ENCODE data around the gene GNE. TPM values are rescaled to one million over a fixed set of nuclear protein-coding genes. Genes with fewer than 3 reads are reported as not detected.
"Not testable (repeated sequence)": the region's sequence is repeated elsewhere in the genome, so short reads cannot be mapped to it uniquely, and the experiment has no call there.

Gene GNE
- total and polyA plus RNA-seq, 4 donors: 5.1 to 18.4 (median 13.7) TPM

- Histone ChIP-seq H3K27ac (ENCODE audit: low read depth in 1 of 2, low read length in 1 of 2) (no peak overlapping the region), H3K27me3 (ENCODE audit: control insufficient read depth in 3 of 3, insufficient read depth in 3 of 3, low read length in 2 of 3) (no peaks in the 10 kb centered on the region), H3K4me1 (ENCODE audit: control insufficient read depth in 5 of 5, insufficient read depth in 5 of 5, low read length in 5 of 5) (peaks cover 0 to 6% (median 0%) of the 10 kb centered on the region in 5 donors), H3K9me3 (ENCODE audit: control insufficient read depth in 4 of 4, insufficient read depth in 3 of 4, low read length in 3 of 4) (no peaks in the 10 kb centered on the region), H3K36me3 (ENCODE audit: control insufficient read depth in 4 of 4, insufficient read depth in 4 of 4, low read length in 4 of 4) (peaks cover 2 to 9% (median 4%) of the 10 kb centered on the region in 4 donors), H3K9ac (ENCODE audit: insufficient read depth in 1 of 2, low read length in 2 of 2) (no peak overlapping the region), H3K4me3 (no peak overlapping the region)
- DNase-seq (no peak), ATAC-seq (ENCODE audit: insufficient read depth, low FRiP score) (no peak)
- 63 to 93% methylated on average over 1 of the region's 1 CpG for WGBS, 2 donors
- TF ChIP-seq CTCF (IDR thresholded peaks at IDR 0.05; ENCODE audit: control extremely low read depth, extremely low read depth): no peak
Measured at GRCh38 chr9:36251428-36251827, 6.8 kb downstream of the GNE start.

- Histone ChIP-seq H3K9me3 (ENCODE audit: control insufficient read depth in 4 of 4, insufficient read depth in 3 of 4, low read length in 3 of 4) (no peaks in the 10 kb centered on the region), H3K36me3 (ENCODE audit: control insufficient read depth in 4 of 4, insufficient read depth in 4 of 4, low read length in 4 of 4) (peaks cover 7 to 15% (median 8%) of the 10 kb centered on the region in 4 donors), H3K4me3 (no peak overlapping the region), H3K27ac (ENCODE audit: low read depth in 1 of 2, low read length in 1 of 2) (no peak overlapping the region), H3K4me1 (ENCODE audit: control insufficient read depth in 5 of 5, insufficient read depth in 5 of 5, low read length in 5 of 5) (peaks cover 0 to 6% (median 0%) of the 10 kb centered on the region in 5 donors), H3K27me3 (ENCODE audit: control insufficient read depth in 3 of 3, insufficient read depth in 3 of 3, low read length in 2 of 3) (no peaks in the 10 kb centered on the region), H3K9ac (ENCODE audit: insufficient read depth in 1 of 2, low read length in 2 of 2) (no peak overlapping the region)
- no peak for DNase-seq
- WGBS, 2 donors: 69 to 74% methylated on average over 1 of the region's 1 CpG
- no peak for TF ChIP-seq CTCF (IDR thresholded peaks at IDR 0.05; ENCODE audit: control extremely low read depth, extremely low read depth)
- ATAC-seq (ENCODE audit: insufficient read depth, low FRiP score): no peak
Measured at GRCh38 chr9:36250079-36250478, 8.2 kb downstream of the GNE start.

GRCh38 chr9:36249189-36249588, 9.1 kb downstream of the GNE start:
- Histone ChIP-seq H3K36me3 (ENCODE audit: control insufficient read depth in 4 of 4, insufficient read depth in 4 of 4, low read length in 4 of 4) (peaks cover 4 to 15% (median 8%) of the 10 kb centered on the region in 4 donors), H3K27ac (ENCODE audit: low read depth in 1 of 2, low read length in 1 of 2) (no peak overlapping the region), H3K4me3 (no peak overlapping the region), H3K4me1 (ENCODE audit: control insufficient read depth in 5 of 5, insufficient read depth in 5 of 5, low read length in 5 of 5) (peaks cover 0 to 6% (median 0%) of the 10 kb centered on the region in 5 donors), H3K9me3 (ENCODE audit: control insufficient read depth in 4 of 4, insufficient read depth in 3 of 4, low read length in 3 of 4) (no peaks in the 10 kb centered on the region), H3K9ac (ENCODE audit: insufficient read depth in 1 of 2, low read length in 2 of 2) (no peak overlapping the region), H3K27me3 (ENCODE audit: control insufficient read depth in 3 of 3, insufficient read depth in 3 of 3, low read length in 2 of 3) (no peaks in the 10 kb centered on the region)
- no peak for TF ChIP-seq CTCF (IDR thresholded peaks at IDR 0.05; ENCODE audit: control extremely low read depth, extremely low read depth)
- no peak for DNase-seq
- no peak for ATAC-seq (ENCODE audit: insufficient read depth, low FRiP score)
- WGBS, 2 donors: 81 to 82% methylated on average over 6 of the region's 6 CpGs

- ATAC-seq (ENCODE audit: insufficient read depth, low FRiP score): not testable (repeated sequence)
- WGBS, 2 donors: 63 to 66% methylated on average over 8 of the region's 8 CpGs
Measured at GRCh38 chr9:36248061-36248460, 10.2 kb downstream of the GNE start.

More at GRCh38 chr9:36248061-36248460, 10.2 kb downstream of the GNE start:
- H3K4me1 ChIP-seq (ENCODE audit: control insufficient read depth in 5 of 5, insufficient read depth in 5 of 5, low read length in 5 of 5); H3K27ac ChIP-seq (ENCODE audit: low read depth in 1 of 2, low read length in 1 of 2); H3K27me3 ChIP-seq (ENCODE audit: control insufficient read depth in 3 of 3, insufficient read depth in 3 of 3, low read length in 2 of 3); H3K9me3 ChIP-seq (ENCODE audit: control insufficient read depth in 4 of 4, insufficient read depth in 3 of 4, low read length in 3 of 4); H3K9ac ChIP-seq (ENCODE audit: insufficient read depth in 1 of 2, low read length in 2 of 2); H3K4me3 ChIP-seq: not testable (repeated sequence)
- H3K36me3 ChIP-seq (ENCODE audit: control insufficient read depth in 4 of 4, insufficient read depth in 4 of 4, low read length in 4 of 4): peaks cover 4 to 18% (median 8%) of the 10 kb centered on the region in 4 donors
- DNase-seq: peak in 2 of 3 donors; percentile 62 to 73
